ENCODE data around the gene METTL13. TPM values are rescaled to one million over a fixed set of nuclear protein-coding genes. Genes with fewer than 3 reads are reported as not detected.

METTL13 gene
- total RNA-seq, 2 experiments from 2014 or later: 28.3 to 35.4 TPM

- CTCF ChIA-PET (ENCODE audit: unreplicated experiment): interaction anchor here (1.1 to 1.2 kb wide), 2 partner anchors 40 to 196 kb away, joined by 3 to 4 read pairs; no protein-coding TSS in a partner anchor
Observed at GRCh38 chr1:171841050-171841910, 59.8 kb downstream of the METTL13 start, which contains the start of gene DNM3. Gene DNM3, plus strand, starts transcription at chr1:171841498. Its CDS starts 159 bp downstream, at chr1:171841657.

GRCh38 chr1:171841931-171842761 lies 60.7 kb downstream of the METTL13 start:
- H3K4me3 ChIP-seq (ENCODE audit: low read depth, low read length, poor library complexity, severe bottlenecking): peak overlapping the region; percentile 70
- peaks cover 8% of the 10 kb centered on the region for H3K4me1 ChIP-seq (ENCODE audit: insufficient read depth, low read length, poor library complexity, severe bottlenecking)
- no peak for TF ChIP-seq CTCF (conservative IDR thresholded peaks at IDR 0.05; ENCODE audit: low read length)
- TF ChIP-seq EZH2phosphoT487 (IDR thresholded peaks at IDR 0.05; ENCODE audit: borderline replicate concordance, low read depth, low read length): no peak
- no peaks in the 10 kb centered on the region for H3K79me2 ChIP-seq (ENCODE audit: insufficient read depth, low read depth, low read length)
- ChIA-PET CTCF (ENCODE audit: unreplicated experiment) (interaction anchor here (1.1 to 1.2 kb wide), 2 partner anchors 41 to 197 kb away, joined by 3 to 4 read pairs; no protein-coding TSS in a partner anchor), POLR2A (interaction anchor here (0.7 to 1.5 kb wide), 2 partner anchors 41 to 101 kb away, joined by 3 read pairs; partner anchors contain the start of gene VAMP4)
- peak overlapping the region; percentile 67 for H3K4me2 ChIP-seq (ENCODE audit: low read length)
- no peaks in the 10 kb centered on the region for H3K9me3 ChIP-seq (ENCODE audit: low read length)
- DNase-seq (ENCODE audit: low spot score): no peak
- intact Hi-C loops (cut with micrococcal nuclease; ENCODE audit: unreplicated experiment): no loop called here
- H3K27ac ChIP-seq (ENCODE audit: low read depth, low read length, poor library complexity, severe bottlenecking): no peak overlapping the region
- H3K9me2 ChIP-seq (ENCODE audit: insufficient read depth, low read length): no peaks in the 10 kb centered on the region
- peak overlapping the region; percentile 92; the same call in 1 of the 2 replicates for H2AFZ ChIP-seq (ENCODE audit: low read length)
- no peaks in the 10 kb centered on the region for H3K36me3 ChIP-seq (ENCODE audit: insufficient read depth, low read length)
- no peaks in the 10 kb centered on the region for H4K20me1 ChIP-seq (ENCODE audit: insufficient read depth, low read length)
- BruUV-seq (replicated peaks): no TSS peak

More at GRCh38 chr1:171841050-171841910, 59.8 kb downstream of the METTL13 start, which contains the start of gene DNM3:
- no peaks in the 10 kb centered on the region for H3K36me3 ChIP-seq (ENCODE audit: insufficient read depth, low read length)
- peak within 1 kb of the TSS; percentile 70 for H3K4me3 ChIP-seq (ENCODE audit: low read depth, low read length, poor library complexity, severe bottlenecking)
- TF ChIP-seq EZH2phosphoT487 (IDR thresholded peaks at IDR 0.05; ENCODE audit: borderline replicate concordance, low read depth, low read length) (no peak), CTCF (conservative IDR thresholded peaks at IDR 0.05; ENCODE audit: low read length) (no peak)
- no peaks in the 10 kb centered on the region for H3K9me2 ChIP-seq (ENCODE audit: insufficient read depth, low read length)
- no TSS peak for BruUV-seq (replicated peaks)
- no peaks in the 10 kb centered on the region for H3K79me2 ChIP-seq (ENCODE audit: insufficient read depth, low read depth, low read length)
- peak; percentile 77 for DNase-seq (ENCODE audit: low spot score)
- H2AFZ ChIP-seq (ENCODE audit: low read length): peak within 1 kb of the TSS; percentile 92
- H3K4me1 ChIP-seq (ENCODE audit: insufficient read depth, low read length, poor library complexity, severe bottlenecking): peaks cover 8% of the 10 kb centered on the region
- intact Hi-C loops (cut with micrococcal nuclease; ENCODE audit: unreplicated experiment): no loop called here
- H3K27ac ChIP-seq (ENCODE audit: low read depth, low read length, poor library complexity, severe bottlenecking): no peak within 1 kb of the TSS
- H3K9me3 ChIP-seq (ENCODE audit: low read length): no peaks in the 10 kb centered on the region
- H4K20me1 ChIP-seq (ENCODE audit: insufficient read depth, low read length): no peaks in the 10 kb centered on the region
- peak within 1 kb of the TSS; percentile 67 for H3K4me2 ChIP-seq (ENCODE audit: low read length)
- POLR2A ChIA-PET: interaction anchor here (0.6 to 1.5 kb wide), 3 partner anchors 40 to 1566 kb away, joined by 3 to 4 read pairs (median 3); partner anchors contain the start of gene VAMP4

All from OCI-LY7 (cell line).